ENCODE results near the gene PITRM1. TPM values are rescaled to one million over a fixed set of nuclear protein-coding genes. Genes with fewer than 3 reads are reported as not detected.

Gene PITRM1
- total RNA-seq, 2 donors from 2014 or later = 45.3 to 50.2 TPM

- Mint-ChIP-seq H3K4me1 (peaks cover 10% of the 10 kb centered on the region), H3K27ac (no peak overlapping the region), H3K9me3 (no peaks in the 10 kb centered on the region), H3K27me3 (ENCODE audit: insufficient read depth) (peaks cover 25% of the 10 kb centered on the region), H3K4me3 (no peak overlapping the region), H3K36me3 (ENCODE audit: low read depth) (no peaks in the 10 kb centered on the region)
- H3K4me3 ChIP-seq (ENCODE audit: low read length) = no peak overlapping the region
- no peaks in the 10 kb centered on the region for H3K36me3 ChIP-seq (ENCODE audit: control insufficient read depth, insufficient read depth, low read length)
- no peaks in the 10 kb centered on the region for H3K4me1 ChIP-seq (ENCODE audit: control insufficient read depth, insufficient read depth, low read length)
- H3K27ac ChIP-seq (ENCODE audit: low read depth, low read length) = no peak overlapping the region
- no peaks in the 10 kb centered on the region for H3K27me3 ChIP-seq (ENCODE audit: control insufficient read depth, insufficient read depth, low read length, poor library complexity, severe bottlenecking)
- no peak for DNase-seq
- H3K9ac ChIP-seq (ENCODE audit: extremely low read depth, low read length, poor library complexity, severe bottlenecking) = no peak overlapping the region
- TF ChIP-seq CTCF (conservative IDR thresholded peaks at IDR 0.05) = no peak
- WGBS, 2 experiments (ENCODE audit: insufficient coverage in 1 of 2, insufficient read length in 1 of 2) = 92 to 97% methylated on average over 6 to 9 of the region's 9 CpGs
- H3K9me3 ChIP-seq (ENCODE audit: control insufficient read depth, low read length) = no peaks in the 10 kb centered on the region
These were observed 23.1 kb upstream of the PITRM1 start for GRCh38 chr10:3195726-3196125.

- Mint-ChIP-seq H3K9me3 (no peaks in the 10 kb centered on the region), H3K4me3 (no peak overlapping the region), H3K36me3 (ENCODE audit: low read depth) (no peaks in the 10 kb centered on the region), H3K4me1 (peaks cover 11% of the 10 kb centered on the region), H3K27ac (no peak overlapping the region), H3K27me3 (ENCODE audit: insufficient read depth) (peaks cover 22% of the 10 kb centered on the region)
- no peak for DNase-seq
- TF ChIP-seq CTCF (conservative IDR thresholded peaks at IDR 0.05) = no peak
- Histone ChIP-seq H3K9ac (ENCODE audit: extremely low read depth, low read length, poor library complexity, severe bottlenecking) (no peak overlapping the region), H3K9me3 (ENCODE audit: control insufficient read depth, low read length) (no peaks in the 10 kb centered on the region), H3K4me3 (ENCODE audit: low read length) (no peak overlapping the region), H3K27me3 (ENCODE audit: control insufficient read depth, insufficient read depth, low read length, poor library complexity, severe bottlenecking) (no peaks in the 10 kb centered on the region), H3K4me1 (ENCODE audit: control insufficient read depth, insufficient read depth, low read length) (no peaks in the 10 kb centered on the region), H3K36me3 (ENCODE audit: control insufficient read depth, insufficient read depth, low read length) (no peaks in the 10 kb centered on the region), H3K27ac (ENCODE audit: low read depth, low read length) (no peak overlapping the region)
- 87 to 91% methylated on average over 9 to 11 of the region's 11 CpGs for WGBS, 2 experiments (ENCODE audit: insufficient coverage in 1 of 2, insufficient read length in 1 of 2)
These were observed 22.7 kb upstream of the PITRM1 start for GRCh38 chr10:3195286-3195685.

DNA sequence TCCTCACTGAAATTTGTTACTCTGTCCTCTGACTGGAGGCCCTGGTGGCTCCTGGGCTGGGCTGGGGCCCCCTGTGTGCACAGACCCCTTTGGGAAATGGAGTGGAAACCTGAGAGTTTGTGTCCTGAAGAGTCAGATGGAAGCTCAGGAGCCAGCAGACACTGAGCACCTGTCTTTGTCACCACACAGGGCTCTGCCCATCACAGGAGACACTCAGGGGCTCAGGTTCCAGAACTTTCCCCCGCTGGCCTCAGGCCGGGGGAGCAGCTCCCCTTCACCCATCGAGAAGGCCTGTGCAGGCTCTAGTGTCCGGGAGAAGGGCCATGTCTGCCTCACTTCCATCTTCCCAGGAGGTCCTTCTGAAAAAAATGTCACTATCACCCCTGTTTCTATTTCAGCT, 22.3 kb upstream of the PITRM1 start:
- WGBS, 2 experiments (ENCODE audit: insufficient coverage in 1 of 2, insufficient read length in 1 of 2) = 91 to 92% methylated on average over 3 to 4 of the region's 4 CpGs
- Histone ChIP-seq H3K27me3 (ENCODE audit: control insufficient read depth, insufficient read depth, low read length, poor library complexity, severe bottlenecking) (no peaks in the 10 kb centered on the region), H3K9me3 (ENCODE audit: control insufficient read depth, low read length) (no peaks in the 10 kb centered on the region), H3K36me3 (ENCODE audit: control insufficient read depth, insufficient read depth, low read length) (no peaks in the 10 kb centered on the region), H3K9ac (ENCODE audit: extremely low read depth, low read length, poor library complexity, severe bottlenecking) (no peak overlapping the region), H3K4me1 (ENCODE audit: control insufficient read depth, insufficient read depth, low read length) (no peaks in the 10 kb centered on the region), H3K27ac (ENCODE audit: low read depth, low read length) (no peak overlapping the region), H3K4me3 (ENCODE audit: low read length) (no peak overlapping the region)
- no peak for DNase-seq
- TF ChIP-seq CTCF (conservative IDR thresholded peaks at IDR 0.05) = no peak
- no peaks in the 10 kb centered on the region for H3K9me3 Mint-ChIP-seq
- no peaks in the 10 kb centered on the region for H3K36me3 Mint-ChIP-seq (ENCODE audit: low read depth)
- H3K4me1 Mint-ChIP-seq = peaks cover 14% of the 10 kb centered on the region
- H3K27me3 Mint-ChIP-seq (ENCODE audit: insufficient read depth) = peaks cover 18% of the 10 kb centered on the region
- H3K4me3 Mint-ChIP-seq = no peak overlapping the region
- H3K27ac Mint-ChIP-seq = no peak overlapping the region
